Stimulated activated memory B cell treated with anti-CD40 and anti-IgM and Interleukin-4, amounts not matched to agents 10 μg/mL and 1 μg/mL and 100 μg/mL, for 72 hours (primary cell): ENCODE data around the gene IDUA.
"Not testable (repeated sequence)": the region's sequence is repeated elsewhere in the genome, so short reads cannot be mapped to it uniquely, and the experiment has no call there.

Source experiments
- ATAC-seq: fragments of 150-1000 bp; cut with Tn5 transposase; 2 replicates; pipeline ENCODE4 v1.10.0; 2021
- H3K27ac Mint-ChIP-seq: one replicate; pipeline ENCODE4 v1.8.0; 2022; ENCODE audit warnings: mild to moderate bottlenecking, mixed read lengths
- H3K27me3 Mint-ChIP-seq: one replicate; pipeline ENCODE4 v1.8.0; 2022; ENCODE audit warnings: mixed read lengths
- H3K36me3 Mint-ChIP-seq: one replicate; pipeline ENCODE4 v1.8.0; 2022; ENCODE audit warnings: mixed read lengths
- H3K4me1 Mint-ChIP-seq: one replicate; pipeline ENCODE4 v1.8.0; 2022; ENCODE audit warnings: mixed read lengths
- H3K4me3 Mint-ChIP-seq: one replicate; pipeline ENCODE4 v1.8.0; 2022; ENCODE audit warnings: mild to moderate bottlenecking, moderate library complexity, mixed read lengths
- H3K9me3 Mint-ChIP-seq: one replicate; pipeline ENCODE4 v1.8.0; 2022; ENCODE audit warnings: mixed read lengths

The IDUA gene

GRCh38 chr4:1053080-1053661, 66.3 kb downstream of the IDUA start:
- no peak for ATAC-seq
- H3K27me3 Mint-ChIP-seq: peaks cover 24% of the 10 kb centered on the region
- peaks cover 4% of the 10 kb centered on the region for H3K36me3 Mint-ChIP-seq
- H3K4me1 Mint-ChIP-seq: peaks cover 25% of the 10 kb centered on the region
- H3K4me3 Mint-ChIP-seq: no peak overlapping the region
- H3K9me3 Mint-ChIP-seq: peaks cover 7% of the 10 kb centered on the region
- H3K27ac Mint-ChIP-seq: no peak overlapping the region

GRCh38 chr4:1053891-1054290, 67.0 kb downstream of the IDUA start:
- H3K27me3 Mint-ChIP-seq: peaks cover 17% of the 10 kb centered on the region
- H3K4me1 Mint-ChIP-seq: peaks cover 20% of the 10 kb centered on the region
- not testable (repeated sequence) for ATAC-seq, H3K36me3 Mint-ChIP-seq, H3K27ac Mint-ChIP-seq, H3K9me3 Mint-ChIP-seq, H3K4me3 Mint-ChIP-seq
